IMR-90 (cell line): ENCODE data around the gene ELAVL1. TPM values are rescaled to one million over a fixed set of nuclear protein-coding genes. Genes with fewer than 3 reads are reported as not detected.

Experiments
- ATAC-seq: fragments of 200-7000 bp; cut with Tn5 transposase; 2 replicates; pipeline ENCODE4 v1.9.1; 2020; ENCODE audit warnings: low read depth, mild to moderate bottlenecking, moderate library complexity
- BruUV-seq: library from RNA; stranded (reverse); fragments of 400-500 nt; replicated peaks from 2 replicates; lab custom pipeline; 2021; lab: Mats Ljungman, UMichigan
- CTCF ChIA-PET: fragments of 300-600 bp; formaldehyde crosslinking; extraction: SDS; loops from one replicate; lab custom pipeline; 2021; ENCODE audit warnings: antibody characterized with exemption; lab: Yijun Ruan, JAX
- POLR2A ChIA-PET: fragments of 300-600 bp; sonication (Branson Sonifier 250); formaldehyde crosslinking; loops from one replicate; lab custom pipeline; 2022; ENCODE audit warnings: antibody characterized with exemption; ENCODE audit not compliant: unreplicated experiment; lab: Charles Lee
- DNase-seq: peaks from one replicate; pipeline ENCODE4 v3.0.0; 2013
- H2AFZ ChIP-seq: replicated peaks from 2 replicates; pipeline ENCODE3; 2013; ENCODE audit warnings: low read length, mild to moderate bottlenecking; ENCODE audit not compliant: poor library complexity
- H2AK5ac ChIP-seq: 2 replicates; pipeline ENCODE4 v1.6.1; 2013; ENCODE audit warnings: low read depth, low read length, inconsistent platforms
- H2AK9ac ChIP-seq: replicated peaks from 2 replicates; pipeline ENCODE3; 2013; ENCODE audit warnings: mild to moderate bottlenecking, low read depth, low read length, moderate library complexity; ENCODE audit not compliant: poor library complexity
- H2BK120ac ChIP-seq: 2 replicates; pipeline ENCODE4 v1.6.1; 2013; ENCODE audit warnings: low read depth, low read length, inconsistent platforms
- H2BK15ac ChIP-seq: 3 replicates; pipeline ENCODE4 v1.6.1; 2013; ENCODE audit warnings: low read depth, low read length, inconsistent platforms
- H2BK20ac ChIP-seq: 2 replicates; pipeline ENCODE4 v1.6.1; 2013; ENCODE audit warnings: low read depth, mild to moderate bottlenecking, inconsistent platforms, low read length, moderate library complexity
- H2BK5ac ChIP-seq: 2 replicates; pipeline ENCODE4 v1.6.1; 2013; ENCODE audit warnings: mild to moderate bottlenecking, low read depth, low read length, inconsistent platforms; ENCODE audit not compliant: poor library complexity, severe bottlenecking
- H3K14ac ChIP-seq: replicated peaks from 2 replicates; pipeline ENCODE4 v1.6.1; 2013; ENCODE audit warnings: low read depth, low read length, inconsistent platforms
- H3K18ac ChIP-seq: 2 replicates; pipeline ENCODE4 v1.6.1; 2013; ENCODE audit warnings: low read depth, low read length, control low read depth
- H3K23ac ChIP-seq: 2 replicates; pipeline ENCODE4 v1.6.1; 2013; ENCODE audit warnings: low read depth, low read length, inconsistent platforms
- H3K27ac ChIP-seq: 2 replicates; pipeline ENCODE4 v1.5.1; 2013; ENCODE audit warnings: mild to moderate bottlenecking, control low read depth, low read length; ENCODE audit not compliant: insufficient read depth
- H3K27me3 ChIP-seq: 2 replicates; pipeline ENCODE4 v1.6.1; 2013; ENCODE audit warnings: low read length; ENCODE audit not compliant: control insufficient read depth, insufficient read depth
- H3K36me3 ChIP-seq: 2 replicates; pipeline ENCODE4 v1.6.1; 2013; ENCODE audit warnings: low read length, mixed read lengths; ENCODE audit not compliant: control insufficient read depth, insufficient read depth
- H3K4ac ChIP-seq: 2 replicates; pipeline ENCODE4 v1.6.1; 2013; ENCODE audit warnings: low read depth, low read length, inconsistent platforms
- H3K4me1 ChIP-seq: 2 replicates; pipeline ENCODE4 v1.6.1; 2013; ENCODE audit warnings: low read length, mixed read lengths; ENCODE audit not compliant: control insufficient read depth, insufficient read depth
- H3K4me2 ChIP-seq: 2 replicates; pipeline ENCODE4 v1.6.1; 2013; ENCODE audit warnings: low read depth, mild to moderate bottlenecking, control low read depth, low read length, moderate library complexity
- H3K4me3 ChIP-seq: 2 replicates; pipeline ENCODE4 v1.5.1; 2013; ENCODE audit warnings: low read depth, mild to moderate bottlenecking, control low read depth, low read length, moderate library complexity; ENCODE audit not compliant: insufficient read depth
- H3K56ac ChIP-seq: 2 replicates; pipeline ENCODE4 v1.6.1; 2013; ENCODE audit warnings: low read length, inconsistent platforms; ENCODE audit not compliant: insufficient read depth; ENCODE audit errors: extremely low read depth
- H3K79me1 ChIP-seq, 2 experiments: 2 replicates each; pipeline ENCODE4 v1.6.1; 2013; ENCODE audit warnings: low read length in 2 of 2, inconsistent platforms in 1 of 2, low read depth in 1 of 2
- H3K9ac ChIP-seq: 2 replicates; pipeline ENCODE4 v1.6.1; 2013; ENCODE audit warnings: low read depth, low read length, control low read depth
- H3K9me1 ChIP-seq: 2 replicates; pipeline ENCODE4 v1.6.1; 2013; ENCODE audit warnings: low read length, inconsistent platforms; ENCODE audit not compliant: insufficient read depth
- H3K9me3 ChIP-seq: 2 replicates; pipeline ENCODE4 v1.6.1; 2013; ENCODE audit warnings: low read length; ENCODE audit not compliant: control insufficient read depth, insufficient read depth
- H4K20me1 ChIP-seq: 2 replicates; pipeline ENCODE4 v1.6.1; 2013; ENCODE audit warnings: low read length, inconsistent platforms; ENCODE audit not compliant: insufficient read depth
- H4K5ac ChIP-seq: 2 replicates; pipeline ENCODE4 v1.6.1; 2013; ENCODE audit warnings: mild to moderate bottlenecking, low read depth, low read length, control low read depth
- H4K8ac ChIP-seq, 2 experiments: 2 replicates each; pipeline ENCODE4 v1.6.1; 2013; ENCODE audit warnings: low read depth in 2 of 2, low read length in 2 of 2, control low read depth in 1 of 2, inconsistent platforms in 1 of 2
- H4K91ac ChIP-seq: 2 replicates; pipeline ENCODE4 v1.6.1; 2013; ENCODE audit warnings: low read depth, low read length, inconsistent platforms; ENCODE audit not compliant: insufficient read depth
- BHLHE40 ChIP-seq: fragments of 150-350 bp; IDR thresholded peaks from 2 replicates; pipeline ENCODE4 v1.6.1; 2016; ENCODE audit warnings: mild to moderate bottlenecking, low read depth, low read length
- CTCF ChIP-seq: conservative IDR thresholded peaks from 2 replicates; pipeline ENCODE4 v1.5.1; 2012; ENCODE audit warnings: mild to moderate bottlenecking, low read depth, low read length, improper control_type of control experiment
- MXI1 ChIP-seq: IDR thresholded peaks from 2 replicates; pipeline ENCODE4 v1.6.1; 2012; ENCODE audit warnings: low read depth, mild to moderate bottlenecking, low read length, moderate library complexity, borderline replicate concordance
- RCOR1 ChIP-seq: IDR thresholded peaks from 2 replicates; pipeline ENCODE4 v1.6.1; 2012; ENCODE audit warnings: mild to moderate bottlenecking, low read length, improper control_type of control experiment; ENCODE audit not compliant: insufficient replicate concordance
- RFX5 ChIP-seq: IDR thresholded peaks from 2 replicates; pipeline ENCODE4 v1.8.0; 2012; ENCODE audit warnings: low read depth, mild to moderate bottlenecking, low read length, moderate library complexity
- USF2 ChIP-seq: fragments of 150-350 bp; IDR thresholded peaks from 2 replicates; pipeline ENCODE4 v1.6.1; 2017; ENCODE audit warnings: mild to moderate bottlenecking, antibody characterized with exemption, low read length, low read depth
- WGBS, 2 experiments: methylation state at CpG; one replicate each; pipeline versions ENCODE4 v1.1.5 to v1.1.7; 2013; ENCODE audit warnings: missing lambda C conversion rate in 2 of 2; ENCODE audit not compliant: insufficient read length in 1 of 2; ENCODE audit errors: extremely low coverage in 2 of 2; 5-methylcytosine and 5-hydroxymethylcytosine counted together
- dilution Hi-C: fragments of 300-500 bp; cut with HindIII; formaldehyde crosslinking; loops from one replicate; pipeline ENCODE4 v1.14.3; 2018; ENCODE audit warnings: low sequenced_read_pairs; ENCODE audit not compliant: unreplicated experiment
- in situ Hi-C: fragments of 300-500 bp; cut with MboI; formaldehyde crosslinking; loops from 3 replicates; pipeline ENCODE4 v1.14.3; 2019; ENCODE audit warnings: low sequenced_read_pairs, inconsistent platforms, mixed read lengths
- intact Hi-C: fragments of 100-400 bp; cut with micrococcal nuclease; formaldehyde crosslinking; loops from 2 replicates; pipeline ENCODE4 v1.10.0; 2022
- polyA plus RNA-seq, 3 experiments: library from polyadenylated mRNA; depleted of rRNA; stranded (reverse); fragments of >200 nt; gene quantifications; 2 replicates each; pipeline ENCODE4 v1.2.3, GENCODE V29; 2012; ENCODE audit warnings: low replicate concordance in 1 of 3
- total RNA-seq: library from RNA; depleted of rRNA; stranded (reverse); fragments of >200 nt; gene quantifications from 2 replicates; pipeline ENCODE4 v1.2.3, GENCODE V29; 2012

The ELAVL1 gene
- total and polyA plus RNA-seq, 2 of the 4 experiments (the other 2 are of a cell fraction): 55.6 to 59.0 TPM

GRCh38 chr19:8004723-8005513 is 523 bp downstream of the ELAVL1 start:
- peaks cover 47% of the 10 kb centered on the region for H4K20me1 ChIP-seq
- peak overlapping the region; percentile 100 for H2AFZ ChIP-seq
- H3K9ac ChIP-seq: peak overlapping the region; percentile 60
- H4K5ac ChIP-seq: no peak overlapping the region
- H3K27ac ChIP-seq: peak overlapping the region; percentile 34
- WGBS, 2 experiments: 0% methylated on average over 14 of the region's 74 CpGs; no CpG with 5 or more reads in 1 of the 2 experiments
- H3K23ac ChIP-seq: peak overlapping the region; percentile 88
- POLR2A ChIA-PET: interaction anchor here (0.6 to 1.1 kb wide), 3 partner anchors 10 to 319 kb away, joined by 3 to 4 read pairs (median 4); no protein-coding TSS in a partner anchor
- ATAC-seq (peak; percentile 58), DNase-seq (peak; percentile 21)
- H3K18ac ChIP-seq: no peak overlapping the region
- H3K56ac ChIP-seq: peak overlapping the region; percentile 68; the same call in 1 of the 2 replicates
- H2BK15ac ChIP-seq: no peak overlapping the region
- peak overlapping the region; percentile 97 for H3K4me2 ChIP-seq
- no TSS peak for BruUV-seq
- intact Hi-C loops (loop anchor here (10.0 kb wide), 1 partner anchor 250 kb away; no protein-coding TSS in a partner anchor), in situ Hi-C loops (no loop called here), dilution Hi-C loops (no loop called here)
- H3K4me3 ChIP-seq: peak overlapping the region; percentile 99
- no peak overlapping the region for H2BK20ac ChIP-seq
- TF ChIP-seq USF2 (no peak), RCOR1 (no peak), RFX5 (no peak), MXI1 (peak; percentile 1; the same call in 1 of the 2 replicates), CTCF (no peak), BHLHE40 (no peak)
- 0 out of 2 replicates have a peak overlapping the region, but pooled peaks have one; percentile 22 for H2AK5ac ChIP-seq
- peaks cover 9% of the 10 kb centered on the region for H3K36me3 ChIP-seq
- H3K79me1 ChIP-seq: peaks cover 12 to 59% of the 10 kb centered on the region in 2 experiments
- no peaks in the 10 kb centered on the region for H3K27me3 ChIP-seq
- peaks cover 12% of the 10 kb centered on the region for H3K4me1 ChIP-seq
- H3K9me3 ChIP-seq: no peaks in the 10 kb centered on the region
- H2BK120ac ChIP-seq: no peak overlapping the region
- peak overlapping the region; percentile 1; the same call in 1 of the 2 replicates for H3K4ac ChIP-seq
- CTCF ChIA-PET: interaction anchor here (1.3 kb wide), 1 partner anchor 61 kb away, joined by 5 read pairs; no protein-coding TSS in a partner anchor
- no peak overlapping the region for H4K91ac ChIP-seq
- H3K14ac ChIP-seq: peak overlapping the region; percentile 2; the same call in 1 of the 2 replicates
- peak overlapping the region; percentile 57 for H2AK9ac ChIP-seq
- H3K9me1 ChIP-seq: peaks cover 12% of the 10 kb centered on the region
- peak overlapping the region; percentile 22 for H2BK5ac ChIP-seq
- no peak overlapping the region for H4K8ac ChIP-seq
